ENCODE data around the gene C2CD2. TPM values are rescaled to one million over a fixed set of nuclear protein-coding genes. Genes with fewer than 3 reads are reported as not detected.
A peak's percentile ranks its signal among the peaks of the same experiment; 100 is the strongest.

C2CD2 gene
- total RNA-seq, 2 experiments from 2014 or later = 4.5 to 5.9 TPM

- Histone ChIP-seq H3K79me2 (ENCODE audit: insufficient read depth, low read depth, low read length) (peaks cover 25% of the 10 kb centered on the region; the same call in 1 of the 2 replicates), H4K20me1 (ENCODE audit: insufficient read depth, low read length) (no peaks in the 10 kb centered on the region), H3K4me3 (ENCODE audit: low read depth, low read length, poor library complexity, severe bottlenecking) (peak overlapping the region; percentile 70), H3K9me2 (ENCODE audit: insufficient read depth, low read length) (no peaks in the 10 kb centered on the region), H3K4me2 (ENCODE audit: low read length) (peak overlapping the region; percentile 93), H3K9me3 (ENCODE audit: low read length) (no peaks in the 10 kb centered on the region), H3K36me3 (ENCODE audit: insufficient read depth, low read length) (no peaks in the 10 kb centered on the region), H3K4me1 (ENCODE audit: insufficient read depth, low read length, poor library complexity, severe bottlenecking) (peaks cover 84% of the 10 kb centered on the region), H2AFZ (ENCODE audit: low read length) (peak overlapping the region; percentile 73), H3K27ac (ENCODE audit: low read depth, low read length, poor library complexity, severe bottlenecking) (peak overlapping the region; percentile 34)
- CTCF ChIA-PET (ENCODE audit: unreplicated experiment) = interaction anchor here (0.6 kb wide), 1 partner anchor 226 kb away, joined by 3 read pairs; no protein-coding TSS in a partner anchor
- TF ChIP-seq, protein P1, sequence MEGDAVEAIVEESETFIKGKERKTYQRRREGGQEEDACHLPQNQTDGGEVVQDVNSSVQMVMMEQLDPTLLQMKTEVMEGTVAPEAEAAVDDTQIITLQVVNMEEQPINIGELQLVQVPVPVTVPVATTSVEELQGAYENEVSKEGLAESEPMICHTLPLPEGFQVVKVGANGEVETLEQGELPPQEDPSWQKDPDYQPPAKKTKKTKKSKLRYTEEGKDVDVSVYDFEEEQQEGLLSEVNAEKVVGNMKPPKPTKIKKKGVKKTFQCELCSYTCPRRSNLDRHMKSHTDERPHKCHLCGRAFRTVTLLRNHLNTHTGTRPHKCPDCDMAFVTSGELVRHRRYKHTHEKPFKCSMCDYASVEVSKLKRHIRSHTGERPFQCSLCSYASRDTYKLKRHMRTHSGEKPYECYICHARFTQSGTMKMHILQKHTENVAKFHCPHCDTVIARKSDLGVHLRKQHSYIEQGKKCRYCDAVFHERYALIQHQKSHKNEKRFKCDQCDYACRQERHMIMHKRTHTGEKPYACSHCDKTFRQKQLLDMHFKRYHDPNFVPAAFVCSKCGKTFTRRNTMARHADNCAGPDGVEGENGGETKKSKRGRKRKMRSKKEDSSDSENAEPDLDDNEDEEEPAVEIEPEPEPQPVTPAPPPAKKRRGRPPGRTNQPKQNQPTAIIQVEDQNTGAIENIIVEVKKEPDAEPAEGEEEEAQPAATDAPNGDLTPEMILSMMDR (conservative IDR thresholded peaks at IDR 0.05; ENCODE audit: low read length) = no peak
- TF ChIP-seq EZH2phosphoT487 (IDR thresholded peaks at IDR 0.05; ENCODE audit: borderline replicate concordance, low read depth, low read length) = no peak
- no peak for DNase-seq (ENCODE audit: low spot score)
- intact Hi-C loops (cut with micrococcal nuclease; ENCODE audit: unreplicated experiment) = loop anchor here (2.0 to 10.0 kb wide), 2 partner anchors 192 to 560 kb away; partner anchors contain the start of gene MX2
- no TSS peak for BruUV-seq (replicated peaks)
- POLR2A ChIA-PET = interaction anchor here (0.7 to 2.2 kb wide), 5 partner anchors 14 to 196 kb away, joined by 3 to 15 read pairs (median 5); no protein-coding TSS in a partner anchor
Observed at GRCh38 chr21:41924368-41924754, 29.5 kb downstream of the C2CD2 start.

GRCh38 chr21:41923631-41924367, 30.0 kb downstream of the C2CD2 start:
- Histone ChIP-seq H4K20me1 (ENCODE audit: insufficient read depth, low read length) (no peaks in the 10 kb centered on the region), H2AFZ (ENCODE audit: low read length) (peak overlapping the region; percentile 73), H3K4me2 (ENCODE audit: low read length) (peak overlapping the region; percentile 93), H3K9me3 (ENCODE audit: low read length) (no peaks in the 10 kb centered on the region), H3K36me3 (ENCODE audit: insufficient read depth, low read length) (no peaks in the 10 kb centered on the region), H3K4me1 (ENCODE audit: insufficient read depth, low read length, poor library complexity, severe bottlenecking) (peaks cover 78% of the 10 kb centered on the region), H3K27ac (ENCODE audit: low read depth, low read length, poor library complexity, severe bottlenecking) (peak overlapping the region; percentile 34), H3K79me2 (ENCODE audit: insufficient read depth, low read depth, low read length) (peaks cover 25% of the 10 kb centered on the region; the same call in 1 of the 2 replicates), H3K9me2 (ENCODE audit: insufficient read depth, low read length) (no peaks in the 10 kb centered on the region), H3K4me3 (ENCODE audit: low read depth, low read length, poor library complexity, severe bottlenecking) (peak overlapping the region; percentile 70)
- intact Hi-C loops (cut with micrococcal nuclease; ENCODE audit: unreplicated experiment) = loop anchor here (2.0 to 10.0 kb wide), 2 partner anchors 193 to 559 kb away; partner anchors contain the start of gene MX2
- no peak for DNase-seq (ENCODE audit: low spot score)
- POLR2A ChIA-PET = interaction anchor here (1.3 kb wide), 2 partner anchors 44 to 197 kb away, joined by 3 to 6 read pairs; no protein-coding TSS in a partner anchor
- BruUV-seq (replicated peaks) = no TSS peak
- TF ChIP-seq, protein P1 (conservative IDR thresholded peaks at IDR 0.05; ENCODE audit: low read length) = no peak
- TF ChIP-seq EZH2phosphoT487 (IDR thresholded peaks at IDR 0.05; ENCODE audit: borderline replicate concordance, low read depth, low read length) = no peak
- CTCF ChIA-PET (ENCODE audit: unreplicated experiment) = interaction anchor here (0.6 kb wide), 1 partner anchor 226 kb away, joined by 3 read pairs; no protein-coding TSS in a partner anchor
